GM12892 (cell line): ENCODE data around the gene PLEKHM3.

Experiments
- POLR2A ChIP-seq: IDR thresholded peaks from 2 replicates; pipeline ENCODE4 v1.6.1; 2011; ENCODE audit warnings: low read depth, low read length, control low read depth
- POLR2AphosphoS5 ChIP-seq: IDR thresholded peaks from 2 replicates; pipeline ENCODE4 v1.6.1; 2011; ENCODE audit warnings: low read depth, low read length, control low read depth

GRCh38 chr2:208034503-208035140 is 9.3 kb upstream of the PLEKHM3 start:
- TF ChIP-seq POLR2A = no peak
- TF ChIP-seq POLR2AphosphoS5 = no peak
